Keratinocyte (primary cell): ENCODE data around the gene ZNF768.

Experiments
- CTCF ChIP-seq, 3 experiments: IDR thresholded peaks in 1 of 3; conservative IDR thresholded peaks in 1 of 3; optimal IDR thresholded peaks in 1 of 3; 2 replicates in 2 of 3; 3 replicates in 1 of 3; pipeline versions ENCODE3 to v1.5.1; 2011; ENCODE audit warnings: low read length in 3 of 3, mild to moderate bottlenecking in 3 of 3, moderate library complexity in 2 of 3, control low read depth in 1 of 3, inconsistent platforms in 1 of 3; ENCODE audit not compliant: insufficient read depth in 2 of 3; ENCODE audit errors: extremely low read depth in 1 of 3
- EZH2 ChIP-seq: IDR thresholded peaks from one replicate; pipeline ENCODE4 v1.6.1; 2012; ENCODE audit warnings: inconsistent platforms, mild to moderate bottlenecking, low read length, moderate library complexity

- TF ChIP-seq CTCF (optimal IDR thresholded peaks at IDR 0.05 in 1 of 3, IDR thresholded peaks at IDR 0.05 in 1 of 3, conservative IDR thresholded peaks at IDR 0.05 in 1 of 3; ENCODE audit: extremely low read depth in 1 of 3, insufficient read depth in 2 of 3, low read length in 3 of 3) (no peak), EZH2 (no peak)
Measured at GRCh38 chr16:30519120-30520049, 7.0 kb downstream of the ZNF768 start.
